Heart right ventricle (tissue), 16 donors: ENCODE measurements around the gene BRCA2. TPM values are rescaled to one million over a fixed set of nuclear protein-coding genes. Genes with fewer than 3 reads are reported as not detected.

Source experiments
- ATAC-seq, 8 donors: fragments of 200-7000 bp; cut with Tn5 transposase; one replicate each; pipeline ENCODE4 v1.9.1; 2020; ENCODE audit warnings: mild to moderate bottlenecking in 8 of 8, moderate library complexity in 8 of 8, moderate number of reproducible peaks in 1 of 8
- DNase-seq, 2 donors: peaks; one replicate each; pipeline ENCODE4 v3.0.0-alpha.2; 2020
- H3K27ac ChIP-seq, 10 donors: fragments of 200-600 bp; sonication (generic) in 2 of 10; one replicate each; pipeline versions ENCODE4 v1.5.0 to v1.8.0; 2020 to 2022; ENCODE audit warnings: mild to moderate bottlenecking in 3 of 10
- H3K27me3 ChIP-seq, 7 donors: fragments of 200-600 bp; one replicate each; pipeline ENCODE4 v1.8.0; 2021 to 2022; ENCODE audit warnings: mild to moderate bottlenecking in 2 of 7
- H3K36me3 ChIP-seq, 9 donors: fragments of 200-600 bp; sonication (generic) in 1 of 9; one replicate each; pipeline versions ENCODE4 v1.5.0 to v1.8.0; 2020 to 2022; ENCODE audit warnings: mild to moderate bottlenecking in 2 of 9
- H3K4me1 ChIP-seq, 9 donors: fragments of 200-600 bp; sonication (generic) in 1 of 9; one replicate each; pipeline versions ENCODE4 v1.5.0 to v1.8.0; 2020 to 2022; ENCODE audit warnings: mild to moderate bottlenecking in 4 of 9
- H3K4me3 ChIP-seq, 10 donors: fragments of 200-600 bp; sonication (generic) in 2 of 10; one replicate each; pipeline versions ENCODE4 v1.5.0 to v1.8.0; 2020 to 2022; ENCODE audit warnings: mild to moderate bottlenecking in 7 of 10, moderate library complexity in 2 of 10
- H3K9me3 ChIP-seq, 11 donors: fragments of 200-600 bp in 10 of 11; sonication (generic) in 2 of 11; one replicate each; pipeline versions ENCODE4 v1.5.0 to v1.8.0; 2013 to 2022; ENCODE audit warnings: mild to moderate bottlenecking in 2 of 11, control low read depth in 1 of 11, moderate library complexity in 1 of 11
- WGBS, 2 donors: extraction: QIAGEN DNeasy Blood & Tissue Kit; methylation state at CpG; one replicate each; pipeline ENCODE4 v1.1.7; 2013; ENCODE audit warnings: inconsistent platforms in 1 of 2; 5-methylcytosine and 5-hydroxymethylcytosine counted together
- intact Hi-C, 10 donors: fragments of 100-400 bp; cut with DNase I; formaldehyde crosslinking; loops; one replicate each; pipeline versions ENCODE4 v1.11.1 to v1.14.2; 2022
- polyA plus RNA-seq, 2 donors: library from polyadenylated mRNA; stranded (reverse); fragments of 200-250 nt; gene quantifications; one replicate each; pipeline ENCODE4 v1.2.3, GENCODE V29; 2013
- total RNA-seq, 10 donors: library from RNA; stranded (reverse); fragmentation: NEBNext Ultra II Directional in 3 of 10; extraction: Animal tissue kit (Norgen Biotek cat#: 25700) in 3 of 10; gene quantifications; one replicate each; pipeline versions ENCODE4 v1.2.1 to v1.2.4, GENCODE V29; 2021 to 2023
- TF ChIP-seq, protein P1 (sequence below), 9 donors: fragments of 200-600 bp; sonication (generic) in 2 of 9; IDR thresholded peaks; one replicate each; pipeline versions ENCODE4 v1.5.0 to v1.8.0; 2021 to 2022; ENCODE audit warnings: antibody characterized with exemption in 9 of 9, mild to moderate bottlenecking in 5 of 9, moderate library complexity in 1 of 9
- donor health status: Arrhythmogenic right ventricular cardiomyopathy.
- donor health status: ischemic (EF 13 %, LVEDD 7.1; RV severe dilation, severe dysfunction).
- donor health status: healthy with polysubstance abuse.
- donor health status: DM: no; HTN: yes; CAD: no.
- donor health status: DM: no; HTN: no; CAD: no.
- donor health status: ischemic (EF 25% LVEDD 6.9; RV normal size, moderate dysfunction).
- donor health status: ischemic (EF 25% LVEDD 5.7; RV mildly dilated, moderate dysfunction).
- donor health status: healthy.
- donor health status: DM: yes; HTN: yes; CAD: no.
- donor health status: Ischemic cardiomyopathy.
- donor health status: ischemic (EF 35%, LVEDD 5.7; RV mildly dilated, moderate dysfunction).
- donor health status: nonischemic (EF 11% LVEDD 7.7; RV severe dilation, severe dysfunction).
- donor health status: DM: yes; HTN: yes; CAD: no.
- donor health status: PGD.
- donor health status: ischemic (EF 29% LVEDD 5.4; RV normal size, mild dysfunction).
- donor health status: nonischemic (EF 23%, LVEDD 6.1; RV moderate dilation, normal function).

Gene BRCA2
- total and polyA plus RNA-seq, 12 donors, result 0.04 to 2.3 (median 0.31) TPM

DNA sequence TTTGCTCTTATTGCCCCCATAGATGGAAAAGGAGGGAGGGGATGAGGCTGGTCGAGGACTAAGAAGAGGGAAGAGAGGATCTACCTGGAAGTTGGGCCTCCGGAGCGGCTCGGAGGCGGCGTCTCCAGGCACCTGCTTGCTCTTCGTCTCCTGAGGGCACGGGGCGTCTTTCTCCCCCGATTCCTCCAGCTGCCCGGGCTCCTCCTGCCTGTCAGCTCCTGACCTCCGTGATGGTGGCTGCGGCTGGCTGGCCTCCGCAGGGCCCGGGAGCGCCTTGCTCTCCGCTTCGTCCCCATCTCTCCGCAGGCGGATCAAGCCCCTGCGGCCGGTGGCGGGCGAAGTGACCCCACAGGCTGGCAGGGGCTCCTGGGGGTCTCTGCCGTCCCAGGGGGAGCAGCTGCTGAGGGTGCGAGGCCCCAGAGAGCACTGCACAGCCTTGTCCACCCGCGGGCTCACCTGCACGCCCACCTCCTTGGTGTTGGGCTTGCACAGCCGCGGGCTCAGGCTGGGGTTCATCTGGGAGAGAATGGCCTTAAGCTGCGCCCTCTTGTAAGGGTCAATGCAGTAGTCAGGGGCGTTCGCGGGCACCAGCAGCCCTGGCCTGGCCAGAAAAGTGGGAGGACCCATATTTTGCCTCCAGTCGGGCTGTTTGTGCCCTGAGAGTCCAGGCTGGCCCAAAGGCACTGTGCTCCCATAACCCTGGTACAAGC is 4.0 kb upstream of the BRCA2 start:
- no peaks in the 10 kb centered on the region for H3K9me3 ChIP-seq
- ATAC-seq (no peak), DNase-seq (peak in 1 of 2 donors; percentile 18)
- TF ChIP-seq, protein P1, sequence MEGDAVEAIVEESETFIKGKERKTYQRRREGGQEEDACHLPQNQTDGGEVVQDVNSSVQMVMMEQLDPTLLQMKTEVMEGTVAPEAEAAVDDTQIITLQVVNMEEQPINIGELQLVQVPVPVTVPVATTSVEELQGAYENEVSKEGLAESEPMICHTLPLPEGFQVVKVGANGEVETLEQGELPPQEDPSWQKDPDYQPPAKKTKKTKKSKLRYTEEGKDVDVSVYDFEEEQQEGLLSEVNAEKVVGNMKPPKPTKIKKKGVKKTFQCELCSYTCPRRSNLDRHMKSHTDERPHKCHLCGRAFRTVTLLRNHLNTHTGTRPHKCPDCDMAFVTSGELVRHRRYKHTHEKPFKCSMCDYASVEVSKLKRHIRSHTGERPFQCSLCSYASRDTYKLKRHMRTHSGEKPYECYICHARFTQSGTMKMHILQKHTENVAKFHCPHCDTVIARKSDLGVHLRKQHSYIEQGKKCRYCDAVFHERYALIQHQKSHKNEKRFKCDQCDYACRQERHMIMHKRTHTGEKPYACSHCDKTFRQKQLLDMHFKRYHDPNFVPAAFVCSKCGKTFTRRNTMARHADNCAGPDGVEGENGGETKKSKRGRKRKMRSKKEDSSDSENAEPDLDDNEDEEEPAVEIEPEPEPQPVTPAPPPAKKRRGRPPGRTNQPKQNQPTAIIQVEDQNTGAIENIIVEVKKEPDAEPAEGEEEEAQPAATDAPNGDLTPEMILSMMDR (IDR thresholded peaks at IDR 0.05), result no peak
- H3K4me3 ChIP-seq, result no peak overlapping the region
- intact Hi-C loops, result loop anchor here in 8 of 10 donors (2.0 to 10.0 kb wide), 7 partner anchors 64 to 487 kb away; no protein-coding TSS in a partner anchor
- H3K27me3 ChIP-seq, result no peaks in the 10 kb centered on the region
- H3K27ac ChIP-seq, result no peak overlapping the region
- peaks cover 0 to 27% (median 9%) of the 10 kb centered on the region in 9 donors for H3K4me1 ChIP-seq
- 91% methylated on average over 36 of the region's 36 CpGs for WGBS, 2 donors
- no peaks in the 10 kb centered on the region for H3K36me3 ChIP-seq

DNA sequence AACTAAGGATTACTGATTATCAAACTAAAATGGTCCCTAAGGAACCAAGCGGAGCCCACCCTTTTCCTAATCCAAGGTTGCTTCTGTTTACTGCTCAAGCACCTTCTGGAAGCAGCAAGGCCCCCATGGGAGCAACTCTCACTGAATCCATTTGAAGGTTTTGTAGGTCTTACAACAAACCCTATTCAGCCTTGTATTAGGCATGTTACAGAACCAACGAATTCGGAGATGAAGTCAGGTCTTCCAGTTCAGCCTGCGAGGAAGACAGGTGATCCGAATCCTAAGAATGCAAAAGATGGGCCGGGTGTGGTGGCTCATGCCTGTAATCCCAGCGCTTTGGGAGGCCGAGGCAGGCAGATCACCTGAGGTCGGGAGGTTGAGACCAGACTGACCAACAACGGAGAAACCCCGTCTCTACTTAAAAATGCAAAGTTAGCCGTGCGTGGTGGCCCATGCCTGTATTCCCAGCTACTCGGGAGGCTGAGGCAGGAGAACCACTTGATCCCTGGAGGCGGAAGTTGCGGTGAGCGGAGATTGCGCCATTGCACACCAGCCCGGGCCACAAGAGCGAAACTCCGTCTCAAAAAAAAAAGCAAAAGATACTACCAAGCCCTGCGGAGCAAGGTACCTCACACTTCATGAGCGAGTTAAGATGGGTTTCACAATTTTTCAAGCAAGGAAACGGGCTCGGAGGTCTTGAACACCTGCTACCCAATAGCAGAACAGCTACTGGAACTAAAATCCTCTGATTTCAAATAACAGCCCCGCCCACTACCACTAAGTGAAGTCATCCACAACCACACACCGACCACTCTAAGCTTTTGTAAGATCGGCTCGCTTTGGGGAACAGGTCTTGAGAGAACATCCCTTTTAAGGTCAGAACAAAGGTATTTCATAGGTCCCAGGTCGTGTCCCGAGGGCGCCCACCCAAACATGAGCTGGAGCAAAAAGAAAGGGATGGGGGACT is 754 bp upstream of the BRCA2 start:
- TF ChIP-seq, protein P1 (IDR thresholded peaks at IDR 0.05), result no peak
- peak; percentile 48 to 56 for DNase-seq
- ATAC-seq, result peak in 7 of 8 donors; percentile 26 to 59 (median 46)
- Histone ChIP-seq H3K27me3 (no peaks in the 10 kb centered on the region), H3K36me3 (no peaks in the 10 kb centered on the region), H3K27ac (peak overlapping the region; percentile 79 to 100 (median 94)), H3K9me3 (no peaks in the 10 kb centered on the region), H3K4me3 (peak overlapping the region; percentile 68 to 97 (median 80)), H3K4me1 (peaks cover 0 to 45% (median 6%) of the 10 kb centered on the region in 9 donors)
- 75 to 77% methylated on average over 32 of the region's 32 CpGs for WGBS, 2 donors
- intact Hi-C loops, result loop anchor here in 8 of 10 donors (2.0 to 10.0 kb wide), 5 partner anchors 67 to 490 kb away; no protein-coding TSS in a partner anchor

GRCh38 chr13:32316028-32316339 is 676 bp downstream of the BRCA2 start:
- H3K4me3 ChIP-seq, result peak overlapping the region; percentile 68 to 97 (median 80)
- intact Hi-C loops, result loop anchor here in 5 of 10 donors (10.0 kb wide), 1 partner anchor 491 kb away; no protein-coding TSS in a partner anchor
- TF ChIP-seq, protein P1 (IDR thresholded peaks at IDR 0.05), result no peak
- WGBS, 2 donors, result 0 to 1% methylated on average over 13 of the region's 13 CpGs
- H3K27me3 ChIP-seq, result no peaks in the 10 kb centered on the region
- no peaks in the 10 kb centered on the region for H3K36me3 ChIP-seq
- DNase-seq (no peak), ATAC-seq (peak in 3 of 8 donors; percentile 1 to 8 (median 7))
- H3K27ac ChIP-seq, result peak overlapping the region in 9 of 10 donors; percentile 82 to 100 (median 95)
- H3K9me3 ChIP-seq, result no peaks in the 10 kb centered on the region
- H3K4me1 ChIP-seq, result peaks cover 0 to 37% (median 5%) of the 10 kb centered on the region in 9 donors

DNA sequence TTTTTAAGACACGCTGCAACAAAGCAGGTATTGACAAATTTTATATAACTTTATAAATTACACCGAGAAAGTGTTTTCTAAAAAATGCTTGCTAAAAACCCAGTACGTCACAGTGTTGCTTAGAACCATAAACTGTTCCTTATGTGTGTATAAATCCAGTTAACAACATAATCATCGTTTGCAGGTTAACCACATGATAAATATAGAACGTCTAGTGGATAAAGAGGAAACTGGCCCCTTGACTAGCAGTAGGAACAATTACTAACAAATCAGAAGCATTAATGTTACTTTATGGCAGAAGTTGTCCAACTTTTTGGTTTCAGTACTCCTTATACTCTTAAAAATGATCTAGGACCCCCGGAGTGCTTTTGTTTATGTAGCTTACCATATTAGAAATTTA is 1.2 kb downstream of the BRCA2 start:
- Histone ChIP-seq H3K9me3 (no peaks in the 10 kb centered on the region), H3K36me3 (no peaks in the 10 kb centered on the region), H3K4me3 (peak overlapping the region in 6 of 10 donors; percentile 70 to 97 (median 80)), H3K4me1 (peaks cover 0 to 37% (median 5%) of the 10 kb centered on the region in 9 donors), H3K27ac (peak overlapping the region in 4 of 10 donors; percentile 92 to 100 (median 96)), H3K27me3 (no peaks in the 10 kb centered on the region)
- 71 to 74% methylated on average over 6 of the region's 6 CpGs for WGBS, 2 donors
- TF ChIP-seq, protein P1 (IDR thresholded peaks at IDR 0.05), result no peak
- ATAC-seq (no peak), DNase-seq (no peak)
- intact Hi-C loops, result loop anchor here in 5 of 10 donors (10.0 kb wide), 1 partner anchor 492 kb away; no protein-coding TSS in a partner anchor
